NCI-H526 (cell line): ENCODE data around the gene CACUL1.
"Not testable (repeated sequence)": the region's sequence is repeated elsewhere in the genome, so short reads cannot be mapped to it uniquely, and the experiment has no call there.

Experiments used
- DNase-seq, 2 experiments: peaks; one replicate each; lab custom pipeline; 2025; lab: John Stamatoyannopoulos, UW

CACUL1 gene

DNA sequence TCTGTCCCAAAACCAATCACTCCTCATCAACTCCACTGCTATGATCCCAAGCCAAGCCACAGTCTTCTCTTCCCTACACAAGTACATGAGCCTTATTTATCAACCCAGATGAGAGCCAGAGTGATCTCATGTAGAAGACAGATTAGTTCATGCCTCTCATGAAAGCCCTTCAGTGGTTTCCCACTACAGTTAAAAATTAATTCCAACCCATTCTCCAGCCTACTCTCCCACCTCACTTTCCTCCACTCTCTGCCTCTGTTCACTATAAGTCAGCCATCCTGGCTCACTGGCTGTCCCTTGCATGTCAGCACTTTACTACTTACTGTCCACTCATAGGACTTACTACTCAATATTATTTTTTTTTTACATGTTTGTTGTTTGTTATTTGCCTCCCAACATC is 67.3 kb downstream of the CACUL1 start:
- DNase-seq: no peak

DNA sequence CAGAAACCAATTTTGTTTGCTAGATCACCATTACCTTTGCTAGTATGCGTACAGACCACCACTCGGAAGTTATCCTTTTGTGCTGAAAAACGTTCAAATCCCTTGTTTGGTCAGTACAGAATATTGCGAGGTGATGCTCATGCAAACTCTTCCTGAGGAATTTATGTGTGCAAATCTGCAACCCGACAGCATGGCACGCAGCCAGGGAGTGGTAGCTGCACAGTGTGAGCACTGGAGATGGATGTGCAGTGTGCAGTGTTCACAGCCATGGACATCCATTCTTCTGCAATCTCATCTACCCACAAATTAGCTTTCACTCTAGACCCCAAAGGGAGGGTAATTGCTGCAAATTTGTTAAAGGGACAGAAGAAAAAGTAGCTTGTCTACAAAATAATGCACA is 72.2 kb downstream of the CACUL1 start:
- no peak for DNase-seq

DNA sequence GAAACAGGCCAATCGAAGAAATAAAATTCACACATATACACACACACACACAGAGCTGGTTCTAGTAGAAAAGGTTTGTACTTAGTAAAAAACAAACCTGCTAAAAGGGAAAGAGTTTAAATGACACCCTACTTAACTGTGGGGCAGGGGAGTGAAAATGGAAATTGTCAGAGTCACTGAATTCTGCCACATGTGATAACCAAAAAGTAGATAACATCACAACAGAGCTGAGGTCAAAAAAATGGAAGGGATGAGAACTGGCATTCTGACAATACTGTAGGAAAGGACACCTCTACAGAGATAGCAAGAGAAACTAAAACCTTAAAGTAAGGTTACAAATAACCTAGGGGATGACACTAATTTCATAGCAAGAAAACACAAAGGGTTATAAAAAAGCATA is 74.6 kb downstream of the CACUL1 start:
- no peak for DNase-seq

DNA sequence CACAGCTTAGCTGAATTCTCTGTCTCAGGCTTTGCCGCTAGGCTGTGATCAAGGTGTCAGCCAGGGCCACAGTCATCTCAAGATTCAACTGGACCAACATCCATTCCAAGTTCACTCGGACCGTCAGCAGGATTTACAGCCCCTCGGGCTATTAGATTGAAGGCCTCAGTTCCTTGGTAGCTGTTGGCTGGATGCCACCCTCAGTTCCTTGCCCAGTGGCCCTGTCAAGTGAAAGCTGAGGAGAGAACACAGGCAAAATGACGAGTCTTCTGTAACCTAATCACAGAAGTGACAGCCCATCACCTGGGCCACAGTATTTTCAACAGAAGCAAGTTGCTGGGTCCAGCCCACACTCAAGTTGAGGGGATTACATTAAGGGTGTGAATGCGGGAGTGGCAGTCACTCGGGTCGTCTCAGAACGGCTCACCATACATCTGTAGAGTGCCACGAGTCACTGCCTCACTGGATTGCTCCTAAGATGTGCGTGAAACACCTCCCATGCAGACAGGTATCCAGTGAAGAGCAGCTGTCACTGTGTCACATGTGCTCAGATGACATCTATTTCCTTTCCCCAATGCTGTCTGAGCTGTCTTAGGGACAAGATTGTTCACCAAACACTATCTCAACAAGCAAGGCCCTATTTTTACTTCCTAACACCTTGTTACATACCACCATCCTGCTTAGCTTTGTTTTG is 80.4 kb downstream of the CACUL1 start:
- no peak for DNase-seq

DNA sequence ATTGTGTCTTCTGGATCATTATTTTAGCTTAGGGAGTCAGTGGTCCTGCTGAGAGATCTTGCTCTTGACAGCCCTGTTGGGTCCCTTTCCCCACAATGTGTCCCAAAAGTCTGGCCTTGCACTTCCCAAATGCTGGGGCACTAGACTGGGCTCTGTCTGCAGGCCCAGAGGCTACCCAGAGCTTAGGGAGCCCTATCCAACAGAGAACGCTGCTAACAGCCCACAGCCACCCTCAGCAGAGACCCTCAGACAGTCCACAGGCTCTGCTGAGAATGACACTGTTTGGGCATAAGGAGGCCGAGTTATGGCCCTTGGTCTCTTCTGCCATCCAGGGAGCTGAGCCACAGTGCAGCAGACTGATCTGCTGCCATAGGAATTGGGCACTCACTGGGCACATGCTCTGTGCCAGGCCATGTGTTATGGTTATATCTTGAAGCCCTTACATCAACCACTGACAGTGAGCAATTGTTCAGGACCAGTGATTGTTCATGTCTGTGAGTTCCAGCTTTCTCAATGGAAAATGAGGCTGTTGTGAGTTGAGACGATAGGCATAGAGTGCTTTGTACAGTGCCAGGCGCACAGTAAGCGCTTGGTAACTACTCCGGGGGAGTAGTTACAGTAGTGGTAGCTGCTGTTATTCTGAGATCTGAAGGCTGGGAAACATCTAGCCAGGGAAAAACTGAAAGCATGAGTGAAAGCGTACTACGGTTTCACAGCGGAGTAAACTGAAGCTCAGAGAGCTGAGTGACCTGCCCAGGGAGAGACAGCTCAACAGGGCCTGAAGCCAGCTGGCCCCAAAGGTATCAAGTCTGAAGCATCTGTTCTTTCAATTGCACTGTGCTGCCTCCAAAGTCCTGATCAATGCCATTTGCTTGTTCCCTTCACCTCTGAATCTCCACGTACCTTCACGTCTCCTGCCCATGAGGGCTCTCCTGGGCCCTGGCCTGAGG is 81.7 kb downstream of the CACUL1 start:
- no peak for DNase-seq

DNA sequence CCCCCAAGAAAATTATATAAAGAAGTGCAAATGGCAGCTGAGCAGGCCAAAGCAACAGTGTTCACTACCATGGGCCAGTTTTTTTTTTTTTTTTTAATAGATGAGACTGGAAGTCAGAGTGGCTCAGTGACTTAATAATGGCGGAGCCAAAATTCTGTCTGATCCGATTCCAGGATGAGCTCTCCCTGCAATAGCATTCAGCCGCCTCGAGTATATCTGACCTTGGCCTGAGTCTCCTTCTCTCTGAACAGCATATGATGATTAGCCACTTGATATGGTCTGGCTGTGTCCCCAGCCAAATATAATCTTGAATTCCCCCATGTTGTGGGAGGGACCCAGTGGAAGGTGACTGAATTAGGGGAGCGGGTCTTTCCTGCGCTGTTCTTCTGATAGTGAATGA is 82.6 kb downstream of the CACUL1 start:
- DNase-seq: no peak

DNA sequence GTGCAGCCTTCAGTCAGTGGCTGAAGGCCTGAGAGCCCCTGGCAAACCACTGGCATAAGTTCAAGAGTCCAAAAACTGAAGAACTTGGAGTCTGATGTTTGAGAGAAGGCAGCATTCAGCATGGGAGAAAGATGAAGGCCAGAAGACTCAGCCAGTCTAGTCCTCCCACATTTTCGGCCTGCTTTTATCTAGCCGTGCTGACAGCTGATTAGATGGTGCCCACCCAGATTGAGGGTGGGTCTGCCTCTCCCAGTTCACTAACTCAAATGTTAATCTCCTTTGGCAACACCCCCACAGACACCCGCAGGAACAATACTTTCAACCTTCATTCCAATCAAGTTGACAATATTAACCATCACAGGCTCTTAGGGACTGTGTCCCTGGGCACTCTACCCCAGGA is 83.5 kb downstream of the CACUL1 start:
- not testable (repeated sequence) for DNase-seq

DNA sequence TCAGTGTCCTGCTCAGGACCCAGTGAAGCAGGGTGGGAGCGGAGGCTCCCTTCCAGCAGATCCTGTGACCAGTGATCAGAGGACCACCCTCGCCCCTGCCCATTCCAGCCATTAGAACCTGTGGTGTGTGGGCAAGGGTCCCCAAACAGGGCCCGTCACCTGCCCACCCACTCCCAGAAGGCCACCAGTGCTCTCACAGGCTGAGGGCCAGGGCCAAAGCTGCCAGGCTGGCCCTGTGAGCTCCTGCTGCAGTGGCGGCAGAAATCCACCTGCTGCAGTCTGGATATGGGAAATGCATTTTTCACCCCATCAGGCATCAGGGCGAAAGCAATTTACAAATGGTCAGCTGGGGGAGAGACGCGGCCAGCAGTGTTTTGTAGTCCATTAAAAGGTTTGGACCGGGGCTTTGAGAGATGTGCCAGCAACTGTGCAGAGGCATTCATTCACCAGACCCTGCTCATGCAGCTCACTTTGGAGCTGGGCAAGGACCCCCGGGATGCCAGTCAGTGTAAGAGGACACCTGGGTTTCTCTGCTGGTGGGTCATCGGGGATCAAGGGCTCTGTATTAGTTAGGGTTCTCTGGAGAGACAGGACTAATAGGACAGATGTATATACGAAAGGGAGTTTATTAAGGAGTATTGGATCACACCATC is 84.2 kb downstream of the CACUL1 start:
- no peak for DNase-seq

DNA sequence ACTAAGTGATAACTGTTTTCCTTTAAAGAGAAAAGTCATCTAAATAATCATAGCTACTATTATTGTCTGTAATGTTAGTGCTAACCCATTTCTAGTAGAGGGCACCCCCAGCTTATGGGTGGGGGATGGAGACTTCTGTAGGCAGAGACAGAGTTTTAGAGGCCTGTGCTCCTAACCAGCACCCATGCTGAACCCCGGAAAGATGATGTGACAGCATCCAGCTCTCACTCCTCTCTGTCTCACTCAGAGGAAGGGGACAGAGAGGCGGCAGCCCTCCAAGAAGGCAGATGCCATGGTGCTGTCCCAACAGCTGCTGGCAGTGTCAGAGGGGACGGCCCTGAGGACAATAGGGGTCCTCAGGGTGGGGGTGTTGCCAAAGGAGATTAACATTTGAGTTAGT is 84.9 kb downstream of the CACUL1 start:
- DNase-seq: no peak

DNA sequence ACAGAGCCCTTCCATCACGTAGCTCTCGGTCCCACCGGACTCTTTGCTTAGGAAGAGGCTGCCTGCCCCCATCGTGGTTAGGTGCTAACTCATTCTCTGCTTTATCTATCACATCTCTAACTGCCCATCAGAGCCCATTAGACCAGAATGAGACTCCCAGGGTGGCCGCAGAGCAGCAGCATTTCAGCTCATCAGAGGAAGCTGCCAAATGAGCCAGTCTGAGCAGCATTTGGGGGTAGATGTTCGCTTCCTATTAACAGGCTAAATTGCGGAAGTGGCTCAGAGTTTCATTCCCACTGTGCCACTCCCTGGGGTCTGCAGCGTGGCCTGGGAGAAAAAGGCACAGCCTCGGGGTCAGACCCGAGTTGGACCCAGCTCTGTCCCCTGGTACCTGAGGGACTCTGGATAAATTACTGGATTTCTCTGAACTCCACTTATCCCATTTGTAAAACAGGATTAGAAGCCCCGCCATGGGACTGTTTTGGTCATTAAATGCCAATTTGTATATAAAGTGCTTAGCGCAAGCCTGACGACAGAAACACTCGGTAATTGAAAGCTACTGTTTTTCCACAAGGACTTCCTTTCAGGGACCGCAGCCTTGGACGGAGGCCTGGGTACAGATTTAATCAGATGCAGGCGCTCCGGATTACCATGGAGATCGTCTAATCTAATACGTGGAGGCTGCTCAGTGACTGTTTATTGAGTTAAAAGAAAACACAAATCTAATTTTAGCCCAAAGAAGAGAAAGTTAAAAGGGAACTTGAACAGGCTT is 85.6 kb downstream of the CACUL1 start:
- peak in 1 of 2 experiments; percentile 4 for DNase-seq

DNA sequence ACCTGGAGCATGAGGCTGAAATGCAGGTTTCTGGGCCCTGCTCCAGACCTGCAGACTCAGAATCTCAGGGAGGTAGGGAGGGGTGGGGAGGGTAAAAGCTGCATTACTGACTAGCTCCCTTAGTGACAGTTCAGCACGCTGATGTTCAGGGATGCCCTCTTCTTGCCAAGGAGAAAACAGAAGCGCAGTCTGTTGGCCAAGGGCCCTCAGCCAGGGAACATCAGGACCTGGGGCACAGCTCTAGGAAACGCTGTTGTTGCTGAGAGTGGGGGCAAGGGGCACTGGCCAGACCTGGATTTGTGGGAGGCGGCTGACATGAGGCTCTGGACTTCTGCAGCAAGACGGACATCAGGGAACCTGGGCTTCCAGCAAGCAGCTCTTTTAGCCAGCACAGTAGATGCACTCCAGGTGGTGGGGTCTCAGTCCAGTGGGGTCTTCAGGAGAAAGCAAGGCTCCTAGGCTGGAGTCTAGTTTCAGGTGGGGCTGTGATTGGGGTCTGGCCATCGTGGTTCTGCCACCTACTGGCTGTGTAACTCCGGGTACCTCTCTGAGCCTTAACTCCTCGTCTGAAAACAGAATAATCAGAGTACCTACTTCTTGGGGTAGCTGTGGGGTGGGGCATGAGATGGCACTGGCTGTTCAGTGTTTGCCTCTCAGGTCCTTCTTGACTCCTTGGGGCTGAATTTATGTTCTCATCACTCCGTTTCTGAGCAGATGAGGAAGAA is 86.4 kb downstream of the CACUL1 start:
- DNase-seq: no peak

DNA sequence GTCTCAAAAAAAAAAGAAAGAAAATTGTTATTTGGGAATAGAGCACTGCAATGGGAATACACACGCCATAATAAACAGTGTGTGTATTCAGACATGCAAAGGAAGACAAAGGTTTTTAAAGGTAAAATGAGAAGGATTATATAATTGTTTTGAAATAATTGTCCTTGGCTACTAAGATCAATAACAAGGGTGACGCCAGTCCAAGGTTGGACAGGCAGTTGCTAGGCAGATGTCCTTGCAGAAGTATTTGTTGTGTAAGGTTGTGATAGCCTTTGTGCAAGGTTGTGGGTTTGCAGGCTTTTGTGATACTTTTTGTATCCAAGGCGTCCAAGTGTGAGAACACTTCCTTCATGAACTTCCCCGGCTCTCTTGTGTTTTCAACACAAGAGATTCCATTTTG is 87.0 kb downstream of the CACUL1 start:
- DNase-seq: no peak

DNA sequence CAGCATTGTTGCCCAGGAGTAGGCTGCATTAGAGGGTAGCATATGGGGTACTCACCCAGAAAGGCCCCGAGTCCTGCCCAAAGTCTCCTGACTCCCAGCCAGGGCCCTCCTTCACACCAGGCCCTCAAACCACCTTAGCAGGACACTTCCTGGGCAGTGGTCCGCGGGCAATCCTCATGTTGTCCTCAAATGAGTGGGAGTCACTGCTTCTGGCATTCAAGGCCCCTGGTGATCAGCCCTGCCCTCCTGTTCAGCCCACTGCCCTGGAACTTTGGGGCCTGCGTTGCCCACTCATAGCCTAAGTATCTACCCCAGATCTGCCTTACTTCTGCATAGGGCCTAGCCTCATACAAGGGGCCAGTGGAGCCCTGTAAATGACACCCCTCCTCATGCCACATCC is 88.4 kb downstream of the CACUL1 start:
- DNase-seq: no peak

DNA sequence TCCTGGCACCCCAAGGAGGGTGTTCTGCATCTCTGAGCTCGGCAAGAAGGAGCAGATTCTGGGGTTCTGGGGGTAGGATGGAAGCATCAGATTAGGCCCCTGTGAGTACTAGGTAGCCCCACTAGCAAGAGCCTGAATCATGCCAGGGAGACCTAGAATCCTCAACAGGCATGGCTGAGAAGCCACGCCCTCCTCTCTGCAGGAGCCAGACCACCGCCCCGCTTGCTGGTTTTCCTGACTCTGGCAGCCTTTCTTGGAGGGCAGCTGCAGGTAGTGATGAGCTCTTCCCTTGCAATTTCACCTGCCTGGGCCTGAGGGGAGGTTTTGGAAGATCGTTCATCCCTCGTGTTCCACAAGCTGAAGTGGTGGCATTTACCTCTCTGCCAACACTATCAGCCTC is 90.4 kb downstream of the CACUL1 start:
- no peak for DNase-seq

DNA sequence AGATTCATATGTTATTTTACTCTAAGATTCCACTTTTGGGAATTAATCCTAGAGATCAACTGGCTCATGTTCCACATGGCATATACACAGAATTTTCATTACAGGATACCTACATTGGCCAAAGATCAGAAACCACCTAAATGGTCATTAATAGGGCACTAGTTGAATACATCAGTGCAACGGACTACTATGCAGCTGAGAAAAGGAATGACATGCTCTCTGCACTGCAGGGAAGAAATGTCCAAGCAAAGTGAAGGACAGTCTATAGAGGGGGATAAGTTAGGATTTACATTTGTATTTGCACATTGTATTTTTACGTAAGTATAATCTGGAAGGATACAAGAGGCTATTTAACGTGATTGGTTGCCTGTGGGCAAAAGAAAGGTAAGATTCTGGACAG is 91.6 kb downstream of the CACUL1 start:
- no peak for DNase-seq

DNA sequence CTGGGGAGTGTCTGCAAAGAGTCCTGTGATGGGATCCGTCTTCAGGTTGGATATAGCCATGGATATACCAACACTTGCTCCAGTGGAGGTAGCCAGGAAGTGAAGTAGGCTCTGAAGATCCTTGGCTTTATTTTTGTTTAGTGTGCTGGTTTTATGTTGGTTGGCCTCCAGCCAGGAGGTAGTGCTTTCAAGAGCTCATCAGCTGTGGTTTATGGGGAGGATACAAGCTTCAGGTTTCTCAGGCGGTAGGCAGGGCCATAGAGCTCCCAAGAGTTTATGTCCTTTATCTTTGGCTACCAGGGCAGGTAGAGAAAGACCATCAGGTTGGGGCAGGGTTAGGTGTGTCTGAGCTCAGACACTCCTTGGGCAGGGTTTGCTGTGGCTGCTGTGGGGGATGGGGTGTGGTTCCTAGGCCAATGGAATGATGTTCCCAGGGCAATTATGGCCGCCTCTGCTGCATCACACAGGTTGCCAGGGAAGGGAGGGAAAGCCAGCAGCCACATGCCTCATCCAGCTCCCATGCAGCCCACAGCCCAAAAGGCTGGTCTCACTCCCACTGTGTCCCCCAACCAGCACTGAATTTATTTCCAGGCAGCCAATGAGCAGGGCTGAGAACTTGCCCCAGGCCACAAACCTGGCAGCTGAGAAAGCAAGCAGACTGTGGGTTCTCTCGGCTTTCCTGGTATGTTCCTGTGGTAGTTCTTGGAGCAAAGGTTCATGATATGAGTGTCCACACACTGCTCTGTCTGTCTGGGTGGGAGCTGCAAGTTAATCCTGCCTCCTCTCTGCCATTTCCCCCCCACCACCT is 92.3 kb downstream of the CACUL1 start:
- DNase-seq: no peak

DNA sequence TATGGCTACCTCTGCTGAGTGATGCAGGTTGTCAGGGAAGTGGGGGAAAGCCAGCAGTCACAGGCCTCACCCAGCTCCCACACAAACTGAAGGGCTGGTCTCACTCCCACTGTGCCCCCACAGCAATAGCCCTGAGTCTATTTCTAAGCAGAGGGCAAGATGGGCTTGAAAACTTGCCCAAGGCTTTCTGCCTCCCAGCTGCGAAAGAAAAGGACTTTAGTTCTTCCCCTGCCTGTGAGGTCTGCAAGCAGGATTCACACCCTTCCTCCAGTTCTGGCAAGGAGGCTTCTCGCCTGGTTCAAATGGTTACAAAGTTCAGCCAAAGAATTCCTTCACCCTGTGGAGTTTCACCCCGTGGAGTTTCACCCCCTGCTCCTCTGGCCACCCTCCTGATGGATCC is 96.0 kb downstream of the CACUL1 start:
- DNase-seq: no peak

DNA sequence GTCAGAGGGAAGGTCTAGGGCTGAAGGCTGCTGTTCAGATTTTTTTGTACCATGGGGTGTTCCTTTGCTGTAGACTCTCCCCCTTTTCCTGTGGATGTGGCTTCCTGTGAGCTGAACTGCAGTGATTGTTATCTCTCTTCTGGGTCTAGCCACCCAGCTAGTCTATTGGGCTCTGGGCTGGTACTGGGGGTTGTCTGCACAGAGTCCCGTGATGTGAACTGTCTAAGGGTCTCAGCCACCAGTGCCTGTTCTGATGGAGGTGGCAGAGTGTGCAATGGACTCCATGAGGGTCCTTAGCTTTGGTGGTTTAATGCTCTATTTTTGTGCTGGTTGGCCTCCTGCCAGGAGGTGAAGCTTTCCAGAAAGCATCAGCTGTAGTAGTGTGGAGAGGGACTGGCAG is 96.6 kb downstream of the CACUL1 start:
- DNase-seq: not testable (repeated sequence)

DNA sequence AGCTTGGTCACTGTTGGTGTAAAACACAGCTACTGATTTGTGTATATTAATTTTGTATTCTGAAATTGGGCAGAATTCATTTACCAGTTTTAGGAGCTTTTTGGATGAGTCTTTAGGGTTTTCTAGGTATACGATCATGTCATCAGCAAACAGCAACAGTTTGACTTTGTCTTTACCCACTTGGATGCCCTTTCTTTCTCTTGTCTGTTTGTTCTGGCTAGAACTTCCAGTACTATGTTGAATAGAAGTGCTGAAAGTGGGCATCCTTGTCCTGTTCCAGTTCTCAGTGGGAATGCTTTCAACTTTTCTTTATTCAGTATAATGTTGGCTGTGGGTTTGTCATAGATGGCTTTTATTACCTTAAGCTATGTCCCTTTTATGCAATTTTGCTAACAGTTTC is 109.5 kb downstream of the CACUL1 start:
- DNase-seq: not testable (repeated sequence)

DNA sequence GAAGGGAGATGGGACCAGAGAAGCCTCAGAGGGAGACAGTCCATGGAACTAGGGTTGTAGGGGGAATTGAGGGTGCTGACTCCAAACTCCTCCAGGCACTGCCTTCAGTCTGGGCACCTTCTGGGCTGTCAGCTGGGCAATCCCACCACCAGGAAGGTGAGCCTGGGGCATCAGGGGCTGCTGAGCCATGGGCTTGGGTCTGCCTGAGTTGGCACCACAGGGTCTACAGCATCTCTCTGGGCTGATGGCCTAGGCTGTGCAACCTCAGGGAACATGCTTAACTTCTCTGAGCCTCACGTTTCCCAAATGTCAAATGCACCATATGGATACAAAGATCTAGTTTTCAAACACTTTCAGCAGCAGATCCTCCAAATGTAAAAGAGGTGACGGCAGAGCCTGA is 112.5 kb downstream of the CACUL1 start:
- no peak for DNase-seq

DNA sequence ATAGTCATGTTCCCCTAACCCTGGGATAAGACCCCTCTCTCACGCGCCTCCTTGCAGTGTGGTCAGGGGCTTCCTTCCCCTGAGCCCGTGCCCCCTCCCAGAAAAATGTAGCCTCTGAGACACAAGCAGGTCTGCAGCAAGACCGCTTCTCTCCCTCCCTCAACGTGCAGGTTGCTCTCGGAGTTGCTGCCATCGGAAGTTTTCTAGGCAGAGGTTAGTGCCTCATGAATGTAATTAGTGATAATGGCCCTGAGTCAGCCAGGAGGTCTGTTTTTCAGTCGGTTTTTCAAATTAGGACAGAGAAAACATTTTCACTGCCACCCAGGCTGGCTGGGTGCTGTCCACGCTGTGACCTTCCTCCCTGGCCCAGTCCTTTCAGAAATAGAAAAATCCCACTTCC is 116.1 kb downstream of the CACUL1 start:
- no peak for DNase-seq
